Ammon's horn (tissue), 1 donor: ENCODE measurements around the gene FKBP10.
"Not testable (repeated sequence)": the region's sequence is repeated elsewhere in the genome, so short reads cannot be mapped to it uniquely, and the experiment has no call there.

Experiments
- DNase-seq: peaks from one replicate; pipeline ENCODE4 v3.0.0-alpha.2; 2016; ENCODE audit warnings: low spot score

The FKBP10 gene

DNA sequence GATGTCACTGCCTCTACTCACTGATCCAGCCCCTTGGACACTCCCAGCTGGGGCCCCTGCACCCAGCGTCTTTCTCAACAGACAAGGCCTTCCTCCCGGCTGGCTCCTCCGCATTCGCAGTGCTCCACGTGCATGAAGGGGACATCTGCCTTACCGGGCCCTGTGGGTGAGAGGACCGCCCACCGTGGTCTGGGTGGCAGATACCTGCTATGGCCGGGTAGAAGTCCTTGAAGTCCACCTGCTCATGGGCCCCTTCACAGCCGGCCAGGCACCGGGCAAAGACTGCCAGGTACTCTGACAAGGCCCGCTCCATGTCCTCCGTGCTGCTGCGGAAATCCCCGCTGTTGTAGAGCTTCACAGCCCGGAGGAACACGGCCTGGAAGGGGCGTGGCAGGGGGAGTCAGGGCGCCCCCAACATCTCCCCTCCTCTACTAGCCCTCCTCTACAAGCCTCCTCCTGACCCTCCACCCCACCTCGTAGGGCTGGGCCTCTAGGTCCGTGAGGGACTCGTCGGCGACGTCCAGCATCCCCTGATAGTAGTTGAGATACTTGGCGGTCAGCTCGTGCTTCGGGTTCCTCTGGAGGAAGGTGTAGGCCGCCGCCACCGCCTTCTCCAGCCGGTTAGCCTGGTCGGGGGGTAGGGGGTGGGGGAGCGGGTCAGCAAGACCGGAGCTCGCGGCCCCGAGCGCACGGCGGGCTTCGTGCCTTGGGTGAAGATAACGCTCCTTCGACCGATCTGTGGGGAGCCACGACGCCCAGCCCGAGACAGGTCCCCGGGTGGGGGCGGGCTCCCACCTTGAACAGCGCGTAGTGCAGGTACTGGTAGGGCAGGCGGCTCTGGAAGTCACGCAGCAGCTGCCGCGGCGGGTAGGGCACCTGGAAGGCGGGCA, 1.9 kb upstream of the FKBP10 start:
- DNase-seq, result no peak

DNA sequence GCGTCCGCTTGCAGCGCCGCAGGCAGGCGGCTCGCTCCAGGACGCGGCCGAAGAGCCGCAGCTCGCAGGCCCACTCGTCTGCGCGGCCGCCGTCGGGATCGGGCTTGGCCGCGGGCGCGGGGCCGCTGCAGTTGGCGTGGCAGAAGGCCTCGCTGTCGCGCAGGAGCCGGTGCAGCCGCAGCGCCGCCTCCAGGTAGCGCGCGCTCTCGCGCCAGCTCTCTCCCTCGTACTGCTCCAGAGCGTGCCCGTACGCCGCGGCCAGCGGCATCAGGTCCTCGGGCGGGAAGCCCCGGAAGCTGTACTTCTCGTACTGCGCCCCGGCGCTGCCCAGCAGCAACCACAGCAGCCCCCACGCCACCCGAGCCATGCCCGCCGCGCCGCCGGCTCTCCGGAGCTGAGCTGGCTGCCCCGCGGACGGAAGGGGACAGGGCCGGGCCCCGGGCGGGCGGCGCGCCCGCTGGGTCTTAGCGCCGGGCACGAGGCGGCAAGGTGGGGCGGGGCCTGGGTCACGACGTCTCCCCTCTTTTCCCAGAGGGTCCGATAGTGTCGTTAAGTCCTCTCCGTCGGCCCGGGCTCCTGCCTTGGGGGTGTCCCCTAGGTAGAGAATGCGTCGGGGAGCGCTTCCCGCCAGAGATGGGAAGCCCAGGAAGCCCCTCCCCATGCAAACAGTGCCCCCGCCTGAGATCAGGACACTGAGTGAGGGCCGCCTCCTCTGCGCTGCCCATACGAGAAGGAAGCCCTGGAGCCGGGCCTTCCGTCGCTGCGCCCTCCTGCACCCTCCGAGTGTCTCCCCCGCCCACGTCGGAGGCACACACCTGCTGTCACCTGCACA, 1.0 kb upstream of the FKBP10 start, which contains the start of gene P3H4:
TSS of gene P3H4 (minus strand) at position 401 of the 832 bp plus-strand sequence. CDS start at position 367, 34 bp downstream.
- DNase-seq, result peak; percentile 82

DNA sequence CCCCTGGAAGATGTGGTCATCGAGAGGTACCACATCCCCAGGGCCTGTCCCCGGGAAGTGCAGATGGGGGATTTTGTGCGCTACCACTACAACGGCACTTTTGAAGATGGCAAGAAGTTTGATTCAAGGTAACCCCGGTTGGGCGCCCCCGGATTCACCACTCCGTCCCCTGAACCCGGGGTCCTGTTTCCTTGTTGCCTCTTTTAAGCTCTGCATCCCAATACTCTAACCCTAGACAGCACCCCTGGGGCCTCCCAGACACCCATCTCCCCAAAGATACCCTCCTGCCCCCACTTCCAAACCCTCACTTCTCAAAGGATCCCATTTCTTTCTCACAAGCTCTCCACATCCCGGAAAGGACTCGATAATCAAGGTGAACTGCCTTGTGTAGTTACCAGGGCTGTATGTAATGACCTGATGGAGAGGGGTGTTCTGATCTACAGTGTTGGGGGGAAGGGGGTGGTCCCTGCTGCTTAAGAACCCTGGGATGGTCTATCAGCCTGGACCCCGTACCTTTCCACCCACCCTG, 412 bp downstream of the FKBP10 start:
- DNase-seq, result no peak

DNA sequence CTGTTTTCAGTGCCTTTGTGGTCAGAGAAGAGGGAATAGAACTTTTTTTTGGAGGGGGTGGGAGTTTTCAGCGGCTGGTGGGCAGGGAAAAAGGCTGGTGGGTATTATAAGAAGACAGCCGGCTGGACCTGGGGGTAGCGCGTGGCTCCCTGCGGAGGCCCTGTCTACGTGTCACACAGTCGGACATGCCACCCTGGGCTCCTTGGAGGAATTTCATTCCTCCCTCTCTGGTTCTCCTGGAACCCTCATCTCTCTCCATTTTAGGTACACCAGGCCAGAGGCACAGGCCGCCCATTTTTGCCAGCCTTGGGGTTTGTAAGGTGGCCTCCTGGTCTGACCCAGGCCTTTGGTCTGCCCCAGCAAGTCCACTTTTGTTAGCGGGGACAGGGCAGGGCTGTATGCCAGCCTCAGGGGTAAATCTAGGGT, 908 bp downstream of the FKBP10 start:
- DNase-seq, result no peak

DNA sequence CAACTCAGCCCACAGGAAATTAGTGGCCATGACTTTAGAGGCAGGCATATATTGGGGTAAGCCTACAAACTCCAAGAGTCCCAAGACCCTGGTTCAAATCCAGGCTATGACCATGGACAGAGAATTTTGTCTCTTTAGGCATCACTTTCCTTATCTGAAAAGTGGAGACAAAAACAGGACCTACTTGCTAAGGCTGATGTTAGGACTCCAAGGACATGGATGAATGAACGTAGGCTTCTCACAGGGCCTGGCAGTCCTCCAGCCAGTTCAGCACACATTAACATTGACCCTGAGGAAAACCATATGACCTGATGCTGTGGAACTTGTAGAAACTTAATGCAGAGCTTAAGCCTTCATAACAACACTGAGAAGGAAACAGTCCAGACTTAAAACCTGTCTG, 1.4 kb downstream of the FKBP10 start:
- no peak for DNase-seq

DNA sequence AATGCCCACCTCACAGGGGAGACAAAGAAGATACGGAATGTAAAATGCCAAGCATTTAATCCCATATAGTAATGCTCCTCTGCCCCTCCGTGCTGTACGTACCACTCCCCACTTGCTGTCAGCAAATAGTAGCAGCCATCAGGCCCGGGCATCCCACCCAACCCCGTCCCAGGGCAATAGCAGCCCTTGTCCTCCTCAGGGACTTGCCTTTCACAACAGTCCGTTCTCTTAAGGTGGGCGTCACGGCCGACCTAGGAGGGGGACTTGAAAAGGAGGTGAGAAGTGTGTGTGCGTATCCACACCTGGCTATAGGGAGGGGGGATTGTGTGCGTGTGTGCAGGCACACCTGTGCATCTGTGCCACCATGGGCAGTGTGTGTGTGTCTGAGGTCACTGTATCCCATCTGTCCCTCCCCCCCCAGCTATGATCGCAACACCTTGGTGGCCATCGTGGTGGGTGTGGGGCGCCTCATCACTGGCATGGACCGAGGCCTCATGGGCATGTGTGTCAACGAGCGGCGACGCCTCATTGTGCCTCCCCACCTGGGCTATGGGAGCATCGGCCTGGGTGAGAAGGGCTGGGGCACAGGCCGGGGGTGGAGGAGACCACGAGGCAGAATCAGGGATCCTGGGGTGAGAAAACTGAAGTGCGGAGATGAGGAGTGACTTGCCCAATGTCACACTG, 4.0 kb downstream of the FKBP10 start:
- DNase-seq, result no peak

DNA sequence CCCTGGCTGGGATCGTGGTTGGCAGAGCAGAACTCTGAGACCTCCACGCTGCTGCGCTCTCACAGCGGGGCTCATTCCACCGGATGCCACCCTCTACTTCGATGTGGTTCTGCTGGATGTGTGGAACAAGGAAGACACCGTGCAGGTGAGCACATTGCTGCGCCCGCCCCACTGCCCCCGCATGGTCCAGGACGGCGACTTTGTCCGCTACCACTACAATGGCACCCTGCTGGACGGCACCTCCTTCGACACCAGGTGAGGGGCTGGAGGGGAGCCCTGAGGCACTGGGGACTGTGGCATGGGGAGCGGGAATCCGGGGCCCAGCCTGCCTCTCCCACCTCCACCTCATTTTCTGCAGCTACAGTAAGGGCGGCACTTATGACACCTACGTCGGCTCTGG, 5.2 kb downstream of the FKBP10 start:
- DNase-seq, result no peak

DNA sequence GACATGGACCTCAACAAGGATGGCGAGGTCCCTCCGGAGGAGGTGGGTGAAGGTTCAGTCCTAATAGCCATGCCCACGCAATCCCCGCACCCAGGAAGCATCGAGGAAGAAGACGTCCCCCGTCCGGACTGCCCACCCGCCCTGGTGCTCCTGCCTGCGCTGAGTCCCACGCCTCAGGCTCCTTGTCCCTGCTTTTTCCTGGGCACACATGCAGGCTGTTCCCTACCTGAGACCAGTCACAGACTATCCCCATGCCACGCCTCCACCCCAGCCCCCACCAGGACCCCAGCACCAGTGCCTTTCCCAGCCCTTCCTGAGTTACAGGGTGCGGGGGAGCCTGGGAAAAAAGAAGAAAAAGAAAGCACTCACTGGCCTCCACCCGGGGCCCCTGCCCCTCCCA, 9.0 kb downstream of the FKBP10 start:
- no peak for DNase-seq

DNA sequence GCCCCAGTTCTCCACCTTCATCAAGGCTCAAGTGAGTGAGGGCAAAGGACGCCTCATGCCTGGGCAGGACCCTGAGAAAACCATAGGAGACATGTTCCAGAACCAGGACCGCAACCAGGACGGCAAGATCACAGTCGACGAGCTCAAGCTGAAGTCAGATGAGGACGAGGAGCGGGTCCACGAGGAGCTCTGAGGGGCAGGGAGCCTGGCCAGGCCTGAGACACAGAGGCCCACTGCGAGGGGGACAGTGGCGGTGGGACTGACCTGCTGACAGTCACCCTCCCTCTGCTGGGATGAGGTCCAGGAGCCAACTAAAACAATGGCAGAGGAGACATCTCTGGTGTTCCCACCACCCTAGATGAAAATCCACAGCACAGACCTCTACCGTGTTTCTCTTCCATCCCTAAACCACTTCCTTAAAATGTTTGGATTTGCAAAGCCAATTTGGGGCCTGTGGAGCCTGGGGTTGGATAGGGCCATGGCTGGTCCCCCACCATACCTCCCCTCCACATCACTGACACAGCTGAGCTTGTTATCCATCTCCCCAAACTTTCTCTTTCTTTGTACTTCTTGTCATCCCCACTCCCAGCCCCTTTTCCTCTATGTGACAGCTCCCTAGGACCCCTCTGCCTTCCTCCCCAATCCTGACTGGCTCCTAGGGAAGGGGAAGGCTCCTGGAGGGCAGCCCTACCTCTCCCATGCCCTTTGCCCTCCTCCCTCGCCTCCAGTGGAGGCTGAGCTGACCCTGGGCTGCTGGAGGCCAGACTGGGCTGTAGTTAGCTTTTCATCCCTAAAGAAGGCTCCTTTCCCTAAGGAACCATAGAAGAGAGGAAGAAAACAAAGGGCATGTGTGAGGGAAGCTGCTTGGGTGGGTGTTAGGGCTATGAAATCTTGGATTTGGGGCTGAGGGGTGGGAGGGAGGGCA, 9.7 kb downstream of the FKBP10 start:
- DNase-seq, result no peak

DNA sequence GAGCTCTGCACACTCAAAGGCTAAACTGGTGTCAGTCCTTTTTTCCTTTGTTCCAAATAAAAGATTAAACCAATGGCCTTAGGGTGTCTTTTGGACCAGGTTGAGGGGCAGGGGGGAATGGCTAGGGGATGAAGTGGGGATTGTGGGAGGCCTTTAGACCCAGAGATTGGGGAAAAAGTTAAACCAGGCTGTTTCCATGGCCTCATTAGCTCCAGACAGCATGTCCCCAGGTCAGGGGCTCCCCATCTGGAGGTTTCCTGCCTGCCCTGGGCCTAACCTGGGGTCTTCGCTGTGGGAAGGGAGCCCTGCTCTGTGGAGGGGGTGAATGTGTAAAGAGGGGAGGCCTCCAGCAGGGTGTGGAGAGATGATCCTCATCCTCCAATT, 10.3 kb downstream of the FKBP10 start:
- DNase-seq, result no peak

DNA sequence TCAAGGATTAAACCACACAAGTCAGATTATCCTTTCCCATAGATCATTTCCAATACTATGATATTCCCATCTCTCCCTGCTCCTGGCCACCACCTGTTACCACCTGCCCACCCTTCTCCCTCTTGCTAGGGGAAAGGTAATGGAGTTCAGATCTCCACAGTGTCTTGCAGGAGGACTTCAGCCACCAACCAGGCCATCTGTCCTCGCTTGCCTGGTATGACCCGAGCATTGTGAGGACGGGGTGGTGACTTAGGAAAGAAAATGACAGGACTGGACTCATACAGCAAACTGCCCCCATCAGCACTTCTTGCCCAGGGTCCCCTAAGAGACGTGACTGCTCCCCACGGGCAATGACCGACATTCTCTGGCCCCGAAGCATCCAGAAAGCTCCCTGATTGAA, 10.8 kb downstream of the FKBP10 start:
- DNase-seq, result no peak

DNA sequence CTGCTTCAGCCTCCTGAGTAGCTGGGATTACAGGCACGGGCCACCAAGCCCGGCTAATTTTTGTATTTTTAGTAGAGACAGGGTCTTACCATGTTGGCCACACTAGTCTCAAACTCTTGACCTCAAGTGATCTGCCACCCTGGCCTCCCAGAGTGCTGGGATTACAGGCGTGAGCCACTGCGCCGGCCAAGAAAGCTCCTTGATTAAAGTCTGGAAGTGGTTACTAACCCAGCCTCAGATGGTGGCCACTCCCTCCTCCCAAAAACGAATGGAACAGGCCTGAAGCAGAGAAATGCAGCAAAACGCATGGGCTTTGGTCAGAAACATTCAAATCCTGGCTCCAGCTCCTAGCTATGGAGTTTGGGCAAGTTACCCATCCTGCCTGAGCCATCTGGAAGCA, 11.3 kb downstream of the FKBP10 start:
- DNase-seq, result no peak

DNA sequence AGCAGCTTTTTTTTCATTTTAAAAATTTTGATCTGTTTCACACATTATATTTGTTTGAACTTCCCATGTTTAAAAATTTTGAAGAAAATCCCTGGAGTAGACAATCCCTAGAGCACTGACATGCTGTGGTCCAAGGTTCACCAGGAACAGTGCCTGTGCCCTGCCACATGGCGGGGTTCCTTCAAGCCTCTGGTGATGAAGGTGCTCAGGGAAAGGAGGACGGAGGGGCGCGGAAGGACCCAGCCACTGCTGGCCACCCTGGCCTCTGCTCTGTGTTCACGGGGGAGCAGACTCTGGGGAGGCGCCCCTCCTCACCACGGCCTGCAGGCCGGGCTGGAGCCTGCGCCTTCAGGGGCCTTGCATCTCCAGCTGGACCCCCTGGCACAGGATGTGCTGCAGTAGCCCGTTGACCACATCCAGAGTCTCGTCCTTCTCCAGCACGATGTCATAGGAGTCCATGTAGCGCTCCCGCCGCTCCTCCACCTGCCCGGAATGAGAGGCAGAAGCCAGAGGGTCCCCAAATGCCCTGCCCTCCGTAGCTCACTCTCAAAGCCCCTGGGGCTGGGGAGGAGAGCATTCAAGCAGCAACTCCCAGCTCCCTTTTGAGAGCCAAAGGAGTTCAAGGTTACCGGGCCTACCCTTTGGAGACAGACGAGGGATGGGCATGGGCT, 12.5 kb downstream of the FKBP10 start:
- DNase-seq, result no peak

DNA sequence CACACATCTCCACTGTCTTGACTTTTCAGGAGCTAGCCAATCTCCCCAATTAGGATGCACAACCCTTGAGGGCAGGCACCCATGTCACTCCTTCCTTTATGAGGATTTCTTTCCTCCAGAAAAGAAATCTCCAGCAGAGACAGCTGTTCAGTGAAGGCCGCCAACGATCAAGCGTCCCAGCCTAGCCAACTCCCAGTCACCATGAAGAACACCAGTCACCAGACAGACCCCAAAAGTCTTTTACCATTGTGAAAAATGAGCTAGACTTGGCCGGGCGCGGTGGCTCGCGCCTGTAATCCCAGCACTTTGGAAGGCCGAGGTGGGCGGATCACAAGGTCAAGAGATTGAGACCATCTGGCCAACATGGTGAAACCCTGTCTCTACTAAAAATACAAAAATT, 17.2 kb downstream of the FKBP10 start:
- not testable (repeated sequence) for DNase-seq

DNA sequence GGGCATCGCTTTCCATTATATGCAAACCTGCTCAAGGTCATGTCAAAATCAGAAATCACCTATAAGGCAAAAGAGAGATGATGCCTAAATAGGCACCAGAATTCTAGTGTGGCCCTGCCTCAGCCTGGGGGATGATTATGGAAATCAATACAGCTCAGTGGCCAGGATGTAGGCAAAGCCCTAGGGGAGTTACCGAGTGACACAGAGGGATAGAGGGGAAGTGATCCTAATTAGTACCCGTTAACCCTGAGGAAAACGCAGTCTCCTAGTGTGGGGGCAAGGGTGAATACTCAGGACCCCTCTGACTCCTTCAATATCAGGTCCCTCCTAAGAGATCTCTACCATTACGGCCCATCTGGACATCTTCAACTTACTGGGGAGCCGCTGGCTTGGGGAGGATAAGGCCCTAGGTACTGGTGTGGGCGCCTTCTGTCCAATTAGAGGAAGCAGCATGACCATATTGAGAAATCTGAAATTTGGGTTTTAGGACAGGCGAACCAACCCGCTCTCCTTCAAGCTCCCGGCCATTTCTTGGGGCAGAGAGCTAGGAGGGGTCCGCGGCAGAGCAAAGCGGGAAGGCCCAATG, 22.5 kb downstream of the FKBP10 start:
- no peak for DNase-seq

DNA sequence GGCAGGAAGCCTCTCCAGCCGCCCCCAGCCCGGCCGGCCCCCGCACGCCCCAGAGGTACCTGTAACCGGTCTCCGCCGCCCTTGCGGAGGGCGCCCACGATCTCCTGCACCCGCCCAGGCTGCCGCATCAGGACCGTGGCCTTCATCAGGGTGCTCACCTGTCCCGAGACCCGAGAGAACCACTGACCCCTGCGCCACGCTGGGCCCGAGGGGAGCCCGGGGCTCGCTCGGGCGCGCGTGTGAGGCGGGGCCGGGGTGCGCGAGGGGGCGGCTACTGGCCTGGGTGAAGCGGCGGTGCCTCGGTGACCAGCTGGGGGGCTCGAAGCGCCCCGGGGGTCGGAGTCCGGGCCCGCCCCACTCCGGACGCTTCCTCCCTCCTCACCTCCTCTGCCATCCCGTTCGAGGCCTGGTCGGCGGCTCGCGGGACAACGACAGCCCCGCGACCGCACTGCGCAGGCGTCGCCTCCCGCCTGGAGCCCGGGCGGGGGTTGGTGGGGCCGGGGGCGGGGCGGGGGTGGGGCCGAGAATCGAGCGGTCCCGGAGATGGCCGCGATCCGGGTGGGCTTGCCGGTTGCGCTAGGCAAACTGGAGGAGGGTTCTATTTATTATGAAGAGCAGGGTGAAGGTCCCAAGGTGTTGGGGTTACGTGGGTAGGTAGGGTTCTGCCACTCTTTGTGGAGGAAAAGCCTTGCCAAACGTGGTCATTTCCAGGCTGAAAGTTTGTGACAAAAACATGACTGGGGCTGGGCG, 23.2 kb downstream of the FKBP10 start, which contains the start of gene NT5C3B:
TSS of gene NT5C3B (minus strand) at position 433 of the 750 bp plus-strand sequence. CDS start at position 394, 39 bp downstream.
- DNase-seq, result peak; percentile 68

DNA sequence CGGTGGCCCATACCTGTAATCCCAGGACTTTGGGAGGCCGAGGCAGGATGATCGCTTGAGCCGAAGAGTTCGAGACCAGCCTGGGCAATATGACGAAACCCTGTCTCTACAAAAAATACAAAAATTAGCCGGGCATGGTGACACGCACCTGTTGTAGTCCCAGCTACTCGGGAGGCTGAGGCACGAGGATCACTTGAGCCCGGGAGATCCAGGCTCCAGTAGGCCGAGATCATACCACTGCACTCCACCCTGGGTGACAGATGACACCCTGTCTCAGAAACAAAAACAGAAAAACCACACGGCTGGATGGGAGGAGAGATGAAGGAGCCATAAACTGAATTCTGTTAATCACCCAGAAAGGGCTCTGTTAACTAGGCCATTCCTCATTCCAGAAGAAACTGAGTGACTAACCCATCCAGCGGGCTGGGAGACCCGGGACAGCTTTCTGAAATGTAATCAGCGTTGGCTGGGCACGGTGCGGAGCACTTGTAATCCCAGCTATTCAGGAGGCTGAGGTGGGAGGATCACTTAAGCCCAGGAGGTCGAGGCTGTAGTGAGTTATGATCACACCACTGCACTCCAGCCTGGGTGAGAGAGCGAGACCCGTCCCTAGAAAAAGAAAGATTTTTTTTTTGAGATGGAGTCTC, 23.9 kb downstream of the FKBP10 start:
- DNase-seq, result no peak

DNA sequence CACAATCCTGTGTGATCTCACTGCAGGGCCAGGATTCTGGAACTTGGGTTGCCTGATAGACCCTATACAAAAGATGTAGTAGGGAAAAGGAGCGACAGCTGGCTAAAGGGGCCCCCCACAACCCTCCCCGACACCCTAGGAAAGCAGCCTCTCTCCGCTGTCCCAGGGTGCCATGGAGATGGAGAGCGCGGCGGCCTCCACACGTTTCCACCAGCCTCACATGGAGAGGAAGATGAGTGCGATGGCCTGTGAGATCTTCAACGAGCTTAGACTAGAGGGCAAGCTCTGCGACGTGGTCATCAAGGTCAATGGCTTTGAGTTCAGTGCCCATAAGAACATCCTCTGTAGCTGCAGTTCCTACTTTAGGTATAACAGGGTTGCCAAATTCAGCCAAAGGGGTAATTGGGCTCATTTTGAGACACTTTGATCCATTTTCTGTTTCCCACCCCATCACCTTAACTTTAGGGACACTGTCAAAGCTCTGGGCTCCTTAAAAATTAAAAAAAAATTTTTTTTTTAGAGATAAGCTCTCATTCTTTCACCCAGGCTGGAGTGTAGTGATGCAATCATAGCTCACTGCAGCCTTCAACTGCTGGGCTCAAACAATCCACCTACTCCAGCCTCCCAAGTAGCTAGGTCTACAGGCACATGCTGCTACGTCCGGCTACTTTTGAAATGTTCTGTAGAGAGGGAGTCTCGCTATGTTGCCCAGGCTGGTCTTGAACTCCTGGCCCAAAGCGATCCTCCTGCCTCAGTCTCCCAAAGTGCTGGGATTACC, 25.1 kb downstream of the FKBP10 start, which contains the start of gene KLHL10:
TSS of gene KLHL10 (plus strand) at position 65 of the 778 bp plus-strand sequence. CDS start at position 173, 108 bp downstream.
- no peak for DNase-seq
